Activated T-cell treated with anti-CD3 and anti-CD28 coated beads for 4 hours (primary cell): Measurements from ENCODE around the gene ARL2.
"Not testable (repeated sequence)": the region's sequence is repeated elsewhere in the genome, so short reads cannot be mapped to it uniquely, and the experiment has no call there.

Experiments used
- DNase-seq: peaks from one replicate; pipeline ENCODE4 v3.0.0-alpha.2; 2020

The ARL2 gene

GRCh38 chr11:65008873-65009272, 5.1 kb upstream of the ARL2 start:
- DNase-seq: no peak

GRCh38 chr11:65013130-65013887, 651 bp upstream of the ARL2 start:
- peak; percentile 89 for DNase-seq

- DNase-seq: no peak
These were observed 817 bp downstream of the ARL2 start for GRCh38 chr11:65014726-65015227.

- no peak for DNase-seq
These were observed 2.7 kb downstream of the ARL2 start for GRCh38 chr11:65016705-65017104.

- no peak for DNase-seq
These were observed 4.0 kb downstream of the ARL2 start for GRCh38 chr11:65017937-65018336.

GRCh38 chr11:65019824-65020223, 5.9 kb downstream of the ARL2 start:
- no peak for DNase-seq

- DNase-seq: no peak
These were observed 7.0 kb downstream of the ARL2 start for GRCh38 chr11:65021003-65021402.

- no peak for DNase-seq
These were observed 7.5 kb downstream of the ARL2 start for GRCh38 chr11:65021509-65021908.

- DNase-seq: not testable (repeated sequence)
These were observed 9.5 kb downstream of the ARL2 start for GRCh38 chr11:65023502-65023901.

GRCh38 chr11:65026810-65027209, 12.8 kb downstream of the ARL2 start:
- DNase-seq: no peak

- DNase-seq: peak; percentile 89
These were observed 13.5 kb downstream of the ARL2 start, which contains the start of gene SNX15 for GRCh38 chr11:65027213-65028067. SNX15 (plus strand) TSS chr11:65027439; CDS start chr11:65027538, 99 bp downstream.

- DNase-seq: no peak
These were observed 18.3 kb downstream of the ARL2 start for GRCh38 chr11:65032216-65032615.

GRCh38 chr11:65034423-65034822, 20.5 kb downstream of the ARL2 start:
- DNase-seq: no peak

GRCh38 chr11:65035579-65035978, 21.6 kb downstream of the ARL2 start:
- no peak for DNase-seq

- no peak for DNase-seq
These were observed 23.0 kb downstream of the ARL2 start for GRCh38 chr11:65036931-65037330.

GRCh38 chr11:65040520-65040846, 26.5 kb downstream of the ARL2 start:
- DNase-seq: no peak

GRCh38 chr11:65040847-65041622, 27.1 kb downstream of the ARL2 start, which contains the start of gene SAC3D1:
SAC3D1 (plus strand) TSS chr11:65041210; CDS start chr11:65041293, 83 bp downstream.
- peak; percentile 67 for DNase-seq

- no peak for DNase-seq
These were observed 28.9 kb downstream of the ARL2 start for GRCh38 chr11:65042891-65043290.

- DNase-seq: no peak
These were observed 30.0 kb downstream of the ARL2 start for GRCh38 chr11:65043881-65044501.

GRCh38 chr11:65045061-65045460, 31.1 kb downstream of the ARL2 start:
- DNase-seq: no peak

- DNase-seq: no peak
These were observed 31.8 kb downstream of the ARL2 start for GRCh38 chr11:65045728-65046127.

- no peak for DNase-seq
These were observed 33.8 kb downstream of the ARL2 start for GRCh38 chr11:65047581-65048422.
